ENCODE measurements around the gene PSD4. TPM values are rescaled to one million over a fixed set of nuclear protein-coding genes. Genes with fewer than 3 reads are reported as not detected.

The PSD4 gene
- total RNA-seq, 1 experiment from 2014 or later: 0.60 TPM

GRCh38 chr2:113142290-113142689, 31.5 kb upstream of the PSD4 start:
- H3K4me3 ChIP-seq (ENCODE audit: low read depth, low read length, poor library complexity, severe bottlenecking): no peak overlapping the region
- ChIA-PET POLR2A (ENCODE audit: low non-redundant PET) (no interaction called here), CTCF (no interaction called here)
- intact Hi-C loops (cut with micrococcal nuclease; ENCODE audit: unreplicated experiment): no loop called here
- H3K4me1 ChIP-seq (ENCODE audit: insufficient read depth, low read length, poor library complexity, severe bottlenecking): no peaks in the 10 kb centered on the region
- H3K27me3 ChIP-seq (replicated peaks; ENCODE audit: insufficient read depth, low read depth, low read length, poor library complexity): no peaks in the 10 kb centered on the region
- no peak for DNase-seq (ENCODE audit: low spot score)
- BruUV-seq (replicated peaks): no TSS peak
- TF ChIP-seq EZH2 (IDR thresholded peaks at IDR 0.05; ENCODE audit: borderline replicate concordance, low read depth, low read length, poor library complexity, severe bottlenecking) (no peak), CTCF (conservative IDR thresholded peaks at IDR 0.05; ENCODE audit: low read depth, low read length) (no peak)
- H3K36me3 ChIP-seq (ENCODE audit: insufficient read depth, low read length, poor library complexity, severe bottlenecking): no peaks in the 10 kb centered on the region
- H3K9me3 ChIP-seq (ENCODE audit: low read depth, low read length, poor library complexity, severe bottlenecking): no peaks in the 10 kb centered on the region
- no peak overlapping the region for H3K27ac ChIP-seq (ENCODE audit: low read depth, low read length, poor library complexity, severe bottlenecking)

- Histone ChIP-seq H3K4me1 (ENCODE audit: insufficient read depth, low read length, poor library complexity, severe bottlenecking) (no peaks in the 10 kb centered on the region), H3K4me3 (ENCODE audit: low read depth, low read length, poor library complexity, severe bottlenecking) (no peak overlapping the region), H3K27me3 (replicated peaks; ENCODE audit: insufficient read depth, low read depth, low read length, poor library complexity) (no peaks in the 10 kb centered on the region), H3K27ac (ENCODE audit: low read depth, low read length, poor library complexity, severe bottlenecking) (no peak overlapping the region), H3K9me3 (ENCODE audit: low read depth, low read length, poor library complexity, severe bottlenecking) (no peaks in the 10 kb centered on the region), H3K36me3 (ENCODE audit: insufficient read depth, low read length, poor library complexity, severe bottlenecking) (no peaks in the 10 kb centered on the region)
- intact Hi-C loops (cut with micrococcal nuclease; ENCODE audit: unreplicated experiment): no loop called here
- BruUV-seq (replicated peaks): no TSS peak
- TF ChIP-seq CTCF (conservative IDR thresholded peaks at IDR 0.05; ENCODE audit: low read depth, low read length) (no peak), EZH2 (IDR thresholded peaks at IDR 0.05; ENCODE audit: borderline replicate concordance, low read depth, low read length, poor library complexity, severe bottlenecking) (no peak)
- CTCF ChIA-PET: interaction anchor here (0.7 kb wide), 1 partner anchor 132 kb away, joined by 3 read pairs; no protein-coding TSS in a partner anchor
- POLR2A ChIA-PET (ENCODE audit: low non-redundant PET): no interaction called here
- DNase-seq (ENCODE audit: low spot score): no peak
These were observed 29.5 kb upstream of the PSD4 start for GRCh38 chr2:113144259-113144658.

GRCh38 chr2:113148606-113149552, 24.9 kb upstream of the PSD4 start:
- DNase-seq (ENCODE audit: low spot score): no peak
- ChIA-PET CTCF (interaction anchor here (0.8 kb wide), 1 partner anchor 11 kb away, joined by 3 read pairs; no protein-coding TSS in a partner anchor), POLR2A (ENCODE audit: low non-redundant PET) (no interaction called here)
- Histone ChIP-seq H3K36me3 (ENCODE audit: insufficient read depth, low read length, poor library complexity, severe bottlenecking) (no peaks in the 10 kb centered on the region), H3K4me3 (ENCODE audit: low read depth, low read length, poor library complexity, severe bottlenecking) (no peak overlapping the region), H3K4me1 (ENCODE audit: insufficient read depth, low read length, poor library complexity, severe bottlenecking) (no peaks in the 10 kb centered on the region), H3K27me3 (replicated peaks; ENCODE audit: insufficient read depth, low read depth, low read length, poor library complexity) (no peaks in the 10 kb centered on the region), H3K9me3 (ENCODE audit: low read depth, low read length, poor library complexity, severe bottlenecking) (no peaks in the 10 kb centered on the region), H3K27ac (ENCODE audit: low read depth, low read length, poor library complexity, severe bottlenecking) (no peak overlapping the region)
- TF ChIP-seq CTCF (conservative IDR thresholded peaks at IDR 0.05; ENCODE audit: low read depth, low read length) (no peak), EZH2 (IDR thresholded peaks at IDR 0.05; ENCODE audit: borderline replicate concordance, low read depth, low read length, poor library complexity, severe bottlenecking) (no peak)
- no TSS peak for BruUV-seq (replicated peaks)
- intact Hi-C loops (cut with micrococcal nuclease; ENCODE audit: unreplicated experiment): no loop called here
